B cell (primary cell): ENCODE data around the gene DAZAP2.

Source experiments
- EZH2 ChIP-seq: IDR thresholded peaks from 2 replicates; pipeline ENCODE4 v1.6.1; 2012; ENCODE audit warnings: borderline replicate concordance, low read depth, mild to moderate bottlenecking, moderate library complexity, low read length; ENCODE audit not compliant: insufficient read depth, poor library complexity, severe bottlenecking
- TF ChIP-seq, protein P1 (sequence below): fragments of 200-600 bp; IDR thresholded peaks from one replicate; pipeline ENCODE4 v1.8.0; 2022; ENCODE audit warnings: antibody characterized with exemption, mild to moderate bottlenecking

GRCh38 chr12:51196547-51196946, 42.1 kb upstream of the DAZAP2 start:
- TF ChIP-seq, protein P1, sequence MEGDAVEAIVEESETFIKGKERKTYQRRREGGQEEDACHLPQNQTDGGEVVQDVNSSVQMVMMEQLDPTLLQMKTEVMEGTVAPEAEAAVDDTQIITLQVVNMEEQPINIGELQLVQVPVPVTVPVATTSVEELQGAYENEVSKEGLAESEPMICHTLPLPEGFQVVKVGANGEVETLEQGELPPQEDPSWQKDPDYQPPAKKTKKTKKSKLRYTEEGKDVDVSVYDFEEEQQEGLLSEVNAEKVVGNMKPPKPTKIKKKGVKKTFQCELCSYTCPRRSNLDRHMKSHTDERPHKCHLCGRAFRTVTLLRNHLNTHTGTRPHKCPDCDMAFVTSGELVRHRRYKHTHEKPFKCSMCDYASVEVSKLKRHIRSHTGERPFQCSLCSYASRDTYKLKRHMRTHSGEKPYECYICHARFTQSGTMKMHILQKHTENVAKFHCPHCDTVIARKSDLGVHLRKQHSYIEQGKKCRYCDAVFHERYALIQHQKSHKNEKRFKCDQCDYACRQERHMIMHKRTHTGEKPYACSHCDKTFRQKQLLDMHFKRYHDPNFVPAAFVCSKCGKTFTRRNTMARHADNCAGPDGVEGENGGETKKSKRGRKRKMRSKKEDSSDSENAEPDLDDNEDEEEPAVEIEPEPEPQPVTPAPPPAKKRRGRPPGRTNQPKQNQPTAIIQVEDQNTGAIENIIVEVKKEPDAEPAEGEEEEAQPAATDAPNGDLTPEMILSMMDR: no peak
- TF ChIP-seq EZH2: no peak
